ENCODE results near the gene CCDC17. TPM values are rescaled to one million over a fixed set of nuclear protein-coding genes. Genes with fewer than 3 reads are reported as not detected.

Gene CCDC17
- total and polyA plus RNA-seq, 4 donors: 0.30 to 6.4 (median 0.73) TPM

Small RNAs within 50 kb of the gene (small RNA-seq; reads per million reads assigned to genes)
- gene AL355480.1 (not detected), gene AL355480.2 (not detected), gene AL355480.3 (not detected), gene AL355480.4 (not detected)

Other genes with a start within 250 kb of the CCDC17 start
- gene TESK2, start 132.9 kb downstream of the CCDC17 start, total RNA-seq: 1 to 10 TPM; 6.6 to 8.2 TPM
- 1 to 10 TPM; 2.4 to 3.8 TPM for gene TESK2, start 132.9 kb downstream of the CCDC17 start, polyA plus RNA-seq
- gene CCDC163, start 124.0 kb downstream of the CCDC17 start, total RNA-seq: under 1 TPM; 0.84 to 0.89 TPM
- 1 to 10 TPM in 1 of 2 donors, under 1 TPM in 1; 0.56 to 1.2 TPM for gene CCDC163, start 124.0 kb downstream of the CCDC17 start, polyA plus RNA-seq
- 10 to 100 TPM in 1 of 2 donors, 1 to 10 TPM in 1; 2.2 to 12.5 TPM for gene MMACHC, start 123.8 kb downstream of the CCDC17 start, total RNA-seq
- 10 to 100 TPM; 11.7 to 19.2 TPM for gene MMACHC, start 123.8 kb downstream of the CCDC17 start, polyA plus RNA-seq
- gene PRDX1, start 102.2 kb downstream of the CCDC17 start, total RNA-seq: 100 to 1,000 TPM; 270 to 286 TPM
- 100 to 1,000 TPM; 508 to 623 TPM for gene PRDX1, start 102.2 kb downstream of the CCDC17 start, polyA plus RNA-seq
- 100 to 1,000 TPM in 1 of 2 donors, 10 to 100 TPM in 1; 86.3 to 240 TPM for gene AKR1A1, start 73.2 kb downstream of the CCDC17 start, total RNA-seq
- gene AKR1A1, start 73.2 kb downstream of the CCDC17 start, polyA plus RNA-seq: 100 to 1,000 TPM; 195 to 253 TPM
- gene NASP, start 40.0 kb downstream of the CCDC17 start, total RNA-seq: 10 to 100 TPM; 44.4 to 74.9 TPM
- gene NASP, start 40.0 kb downstream of the CCDC17 start, polyA plus RNA-seq: 10 to 100 TPM; 24.9 to 34.9 TPM
- 10 to 100 TPM; 66.9 to 86.7 TPM for gene GPBP1L1, start 62.5 kb upstream of the CCDC17 start, total RNA-seq
- gene GPBP1L1, start 62.5 kb upstream of the CCDC17 start, polyA plus RNA-seq: 10 to 100 TPM; 24.8 to 40.1 TPM
- gene TMEM69, start 64.1 kb upstream of the CCDC17 start, total RNA-seq: 10 to 100 TPM in 1 of 2 donors, 1 to 10 TPM in 1; 8.0 to 12.1 TPM
- 10 to 100 TPM; 12.0 to 13.0 TPM for gene TMEM69, start 64.1 kb upstream of the CCDC17 start, polyA plus RNA-seq
- 1 to 10 TPM; 5.9 to 6.7 TPM for gene IPP, start 126.6 kb upstream of the CCDC17 start, total RNA-seq
- 1 to 10 TPM; 2.7 to 5.2 TPM for gene IPP, start 126.6 kb upstream of the CCDC17 start, polyA plus RNA-seq
- 1 to 10 TPM; 6.5 to 9.6 TPM for gene MAST2, start 179.6 kb upstream of the CCDC17 start, total RNA-seq
- gene MAST2, start 179.6 kb upstream of the CCDC17 start, polyA plus RNA-seq: 1 to 10 TPM; 4.8 TPM

Measured in liver (tissue), 5 donors.